IMR-90 (cell line): ENCODE measurements around the gene SLC35C1. TPM values are rescaled to one million over a fixed set of nuclear protein-coding genes. Genes with fewer than 3 reads are reported as not detected.

ENCODE experiments used
- ATAC-seq: fragments of 200-7000 bp; cut with Tn5 transposase; 2 replicates; pipeline ENCODE4 v1.9.1; 2020; ENCODE audit warnings: low read depth, mild to moderate bottlenecking, moderate library complexity
- BruUV-seq: library from RNA; stranded (reverse); fragments of 400-500 nt; replicated peaks from 2 replicates; lab custom pipeline; 2021; lab: Mats Ljungman, UMichigan
- CTCF ChIA-PET: fragments of 300-600 bp; formaldehyde crosslinking; extraction: SDS; loops from one replicate; lab custom pipeline; 2021; ENCODE audit warnings: antibody characterized with exemption; lab: Yijun Ruan, JAX
- POLR2A ChIA-PET: fragments of 300-600 bp; sonication (Branson Sonifier 250); formaldehyde crosslinking; loops from one replicate; lab custom pipeline; 2022; ENCODE audit warnings: antibody characterized with exemption; ENCODE audit not compliant: unreplicated experiment; lab: Charles Lee
- DNase-seq: peaks from one replicate; pipeline ENCODE4 v3.0.0; 2013
- H2AFZ ChIP-seq: replicated peaks from 2 replicates; pipeline ENCODE3; 2013; ENCODE audit warnings: low read length, mild to moderate bottlenecking; ENCODE audit not compliant: poor library complexity
- H2AK5ac ChIP-seq: 2 replicates; pipeline ENCODE4 v1.6.1; 2013; ENCODE audit warnings: low read depth, low read length, inconsistent platforms
- H2AK9ac ChIP-seq: replicated peaks from 2 replicates; pipeline ENCODE3; 2013; ENCODE audit warnings: mild to moderate bottlenecking, low read depth, low read length, moderate library complexity; ENCODE audit not compliant: poor library complexity
- H2BK120ac ChIP-seq: 2 replicates; pipeline ENCODE4 v1.6.1; 2013; ENCODE audit warnings: low read depth, low read length, inconsistent platforms
- H2BK15ac ChIP-seq: 3 replicates; pipeline ENCODE4 v1.6.1; 2013; ENCODE audit warnings: low read depth, low read length, inconsistent platforms
- H2BK20ac ChIP-seq: 2 replicates; pipeline ENCODE4 v1.6.1; 2013; ENCODE audit warnings: low read depth, mild to moderate bottlenecking, inconsistent platforms, low read length, moderate library complexity
- H2BK5ac ChIP-seq: 2 replicates; pipeline ENCODE4 v1.6.1; 2013; ENCODE audit warnings: mild to moderate bottlenecking, low read depth, low read length, inconsistent platforms; ENCODE audit not compliant: poor library complexity, severe bottlenecking
- H3K14ac ChIP-seq: replicated peaks from 2 replicates; pipeline ENCODE4 v1.6.1; 2013; ENCODE audit warnings: low read depth, low read length, inconsistent platforms
- H3K18ac ChIP-seq: 2 replicates; pipeline ENCODE4 v1.6.1; 2013; ENCODE audit warnings: low read depth, low read length, control low read depth
- H3K23ac ChIP-seq: 2 replicates; pipeline ENCODE4 v1.6.1; 2013; ENCODE audit warnings: low read depth, low read length, inconsistent platforms
- H3K27ac ChIP-seq: 2 replicates; pipeline ENCODE4 v1.5.1; 2013; ENCODE audit warnings: mild to moderate bottlenecking, control low read depth, low read length; ENCODE audit not compliant: insufficient read depth
- H3K27me3 ChIP-seq: 2 replicates; pipeline ENCODE4 v1.6.1; 2013; ENCODE audit warnings: low read length; ENCODE audit not compliant: control insufficient read depth, insufficient read depth
- H3K36me3 ChIP-seq: 2 replicates; pipeline ENCODE4 v1.6.1; 2013; ENCODE audit warnings: low read length, mixed read lengths; ENCODE audit not compliant: control insufficient read depth, insufficient read depth
- H3K4ac ChIP-seq: 2 replicates; pipeline ENCODE4 v1.6.1; 2013; ENCODE audit warnings: low read depth, low read length, inconsistent platforms
- H3K4me1 ChIP-seq: 2 replicates; pipeline ENCODE4 v1.6.1; 2013; ENCODE audit warnings: low read length, mixed read lengths; ENCODE audit not compliant: control insufficient read depth, insufficient read depth
- H3K4me2 ChIP-seq: 2 replicates; pipeline ENCODE4 v1.6.1; 2013; ENCODE audit warnings: low read depth, mild to moderate bottlenecking, control low read depth, low read length, moderate library complexity
- H3K4me3 ChIP-seq: 2 replicates; pipeline ENCODE4 v1.5.1; 2013; ENCODE audit warnings: low read depth, mild to moderate bottlenecking, control low read depth, low read length, moderate library complexity; ENCODE audit not compliant: insufficient read depth
- H3K56ac ChIP-seq: 2 replicates; pipeline ENCODE4 v1.6.1; 2013; ENCODE audit warnings: low read length, inconsistent platforms; ENCODE audit not compliant: insufficient read depth; ENCODE audit errors: extremely low read depth
- H3K79me1 ChIP-seq, 2 experiments: 2 replicates each; pipeline ENCODE4 v1.6.1; 2013; ENCODE audit warnings: low read length in 2 of 2, inconsistent platforms in 1 of 2, low read depth in 1 of 2
- H3K9ac ChIP-seq: 2 replicates; pipeline ENCODE4 v1.6.1; 2013; ENCODE audit warnings: low read depth, low read length, control low read depth
- H3K9me1 ChIP-seq: 2 replicates; pipeline ENCODE4 v1.6.1; 2013; ENCODE audit warnings: low read length, inconsistent platforms; ENCODE audit not compliant: insufficient read depth
- H3K9me3 ChIP-seq: 2 replicates; pipeline ENCODE4 v1.6.1; 2013; ENCODE audit warnings: low read length; ENCODE audit not compliant: control insufficient read depth, insufficient read depth
- H4K20me1 ChIP-seq: 2 replicates; pipeline ENCODE4 v1.6.1; 2013; ENCODE audit warnings: low read length, inconsistent platforms; ENCODE audit not compliant: insufficient read depth
- H4K5ac ChIP-seq: 2 replicates; pipeline ENCODE4 v1.6.1; 2013; ENCODE audit warnings: mild to moderate bottlenecking, low read depth, low read length, control low read depth
- H4K8ac ChIP-seq, 2 experiments: 2 replicates each; pipeline ENCODE4 v1.6.1; 2013; ENCODE audit warnings: low read depth in 2 of 2, low read length in 2 of 2, control low read depth in 1 of 2, inconsistent platforms in 1 of 2
- H4K91ac ChIP-seq: 2 replicates; pipeline ENCODE4 v1.6.1; 2013; ENCODE audit warnings: low read depth, low read length, inconsistent platforms; ENCODE audit not compliant: insufficient read depth
- BHLHE40 ChIP-seq: fragments of 150-350 bp; IDR thresholded peaks from 2 replicates; pipeline ENCODE4 v1.6.1; 2016; ENCODE audit warnings: mild to moderate bottlenecking, low read depth, low read length
- CEBPB ChIP-seq: IDR thresholded peaks from 2 replicates; pipeline ENCODE4 v1.6.1; 2012; ENCODE audit warnings: low read depth, low read length, improper control_type of control experiment
- CHD1 ChIP-seq: IDR thresholded peaks from 2 replicates; pipeline ENCODE4 v1.6.1; 2012; ENCODE audit warnings: low read depth, low read length, improper control_type of control experiment
- FOS ChIP-seq: fragments of 150-350 bp; IDR thresholded peaks from 2 replicates; pipeline ENCODE4 v1.6.1; 2016; ENCODE audit warnings: low read depth, low read length
- MAFK ChIP-seq: IDR thresholded peaks from 2 replicates; pipeline ENCODE4 v1.6.1; 2012; ENCODE audit warnings: low read depth, low read length, improper control_type of control experiment
- MXI1 ChIP-seq: IDR thresholded peaks from 2 replicates; pipeline ENCODE4 v1.6.1; 2012; ENCODE audit warnings: low read depth, mild to moderate bottlenecking, low read length, moderate library complexity, borderline replicate concordance
- POLR2A ChIP-seq: IDR thresholded peaks from 2 replicates; pipeline ENCODE4 v1.6.1; 2012; ENCODE audit warnings: mild to moderate bottlenecking, low read depth, low read length
- WGBS, 2 experiments: methylation state at CpG; one replicate each; pipeline versions ENCODE4 v1.1.5 to v1.1.7; 2013; ENCODE audit warnings: missing lambda C conversion rate in 2 of 2; ENCODE audit not compliant: insufficient read length in 1 of 2; ENCODE audit errors: extremely low coverage in 2 of 2; 5-methylcytosine and 5-hydroxymethylcytosine counted together
- dilution Hi-C: fragments of 300-500 bp; cut with HindIII; formaldehyde crosslinking; loops from one replicate; pipeline ENCODE4 v1.14.3; 2018; ENCODE audit warnings: low sequenced_read_pairs; ENCODE audit not compliant: unreplicated experiment
- in situ Hi-C: fragments of 300-500 bp; cut with MboI; formaldehyde crosslinking; loops from 3 replicates; pipeline ENCODE4 v1.14.3; 2019; ENCODE audit warnings: low sequenced_read_pairs, inconsistent platforms, mixed read lengths
- intact Hi-C: fragments of 100-400 bp; cut with micrococcal nuclease; formaldehyde crosslinking; loops from 2 replicates; pipeline ENCODE4 v1.10.0; 2022
- polyA plus RNA-seq, 3 experiments: library from polyadenylated mRNA; depleted of rRNA; stranded (reverse); fragments of >200 nt; gene quantifications; 2 replicates each; pipeline ENCODE4 v1.2.3, GENCODE V29; 2012; ENCODE audit warnings: low replicate concordance in 1 of 3
- total RNA-seq: library from RNA; depleted of rRNA; stranded (reverse); fragments of >200 nt; gene quantifications from 2 replicates; pipeline ENCODE4 v1.2.3, GENCODE V29; 2012
- TF ChIP-seq, protein P1 (sequence below): fragments of 150-350 bp; IDR thresholded peaks from 2 replicates; pipeline ENCODE4 v1.6.1; 2016; ENCODE audit warnings: low read depth, mild to moderate bottlenecking, low read length, moderate library complexity, borderline replicate concordance

Gene SLC35C1
- total and polyA plus RNA-seq, 2 of the 4 experiments (the other 2 are of a cell fraction), result 4.3 to 27.1 TPM

DNA sequence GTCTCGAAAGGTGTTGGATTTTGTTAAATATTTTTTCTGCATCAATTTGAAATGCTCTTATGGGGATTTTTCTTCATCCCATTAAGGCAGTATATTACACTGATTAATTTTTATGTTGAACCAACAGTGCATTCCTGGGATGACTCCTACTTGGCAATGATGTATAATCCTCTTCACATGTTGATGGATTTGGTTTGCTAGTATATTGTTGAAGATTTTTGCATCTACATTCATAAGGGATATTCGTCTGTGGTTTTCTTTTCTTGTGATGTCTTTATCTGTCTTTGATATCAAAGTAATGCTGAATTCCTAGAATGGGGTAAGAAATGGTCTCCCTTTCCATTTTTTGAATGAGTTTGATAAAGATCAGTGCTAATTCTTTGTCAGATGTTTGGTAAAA, 18.7 kb upstream of the SLC35C1 start:
- Histone ChIP-seq H3K14ac (no peak overlapping the region), H3K23ac (no peak overlapping the region), H2BK15ac (no peak overlapping the region), H2AFZ (no peak overlapping the region), H4K91ac (no peak overlapping the region), H2AK5ac (no peak overlapping the region), H3K18ac (no peak overlapping the region), H3K4me3 (no peak overlapping the region), H3K36me3 (no peaks in the 10 kb centered on the region), H3K4me2 (no peak overlapping the region), H3K27me3 (no peaks in the 10 kb centered on the region), H3K56ac (no peak overlapping the region), H3K4me1 (no peaks in the 10 kb centered on the region), H4K8ac (no peak overlapping the region), H2AK9ac (no peak overlapping the region), H3K79me1 (no peaks in the 10 kb centered on the region), H2BK120ac (no peak overlapping the region), H4K20me1 (no peaks in the 10 kb centered on the region), H3K4ac (no peak overlapping the region), H3K9me3 (no peaks in the 10 kb centered on the region), H3K9ac (no peak overlapping the region), H3K9me1 (no peaks in the 10 kb centered on the region), H4K5ac (no peak overlapping the region), H3K27ac (no peak overlapping the region), H2BK5ac (no peak overlapping the region), H2BK20ac (no peak overlapping the region)
- POLR2A ChIA-PET, result no interaction called here
- TF ChIP-seq CEBPB (no peak), CHD1 (no peak), BHLHE40 (no peak), MXI1 (no peak), MAFK (no peak), FOS (no peak), POLR2A (no peak)
- TF ChIP-seq, protein P1, sequence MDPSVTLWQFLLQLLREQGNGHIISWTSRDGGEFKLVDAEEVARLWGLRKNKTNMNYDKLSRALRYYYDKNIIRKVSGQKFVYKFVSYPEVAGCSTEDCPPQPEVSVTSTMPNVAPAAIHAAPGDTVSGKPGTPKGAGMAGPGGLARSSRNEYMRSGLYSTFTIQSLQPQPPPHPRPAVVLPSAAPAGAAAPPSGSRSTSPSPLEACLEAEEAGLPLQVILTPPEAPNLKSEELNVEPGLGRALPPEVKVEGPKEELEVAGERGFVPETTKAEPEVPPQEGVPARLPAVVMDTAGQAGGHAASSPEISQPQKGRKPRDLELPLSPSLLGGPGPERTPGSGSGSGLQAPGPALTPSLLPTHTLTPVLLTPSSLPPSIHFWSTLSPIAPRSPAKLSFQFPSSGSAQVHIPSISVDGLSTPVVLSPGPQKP, result no peak
- intact Hi-C loops, result no loop called here
- no TSS peak for BruUV-seq
- no peak for DNase-seq
- dilution Hi-C loops, result no loop called here
- WGBS, 2 experiments, result no CpG with 5 or more reads among the region's 2 CpGs
- no peak for ATAC-seq
- in situ Hi-C loops, result no loop called here
- CTCF ChIA-PET, result no interaction called here
